GM12878 (cell line): ENCODE data around the gene SCAF8. TPM values are rescaled to one million over a fixed set of nuclear protein-coding genes. Genes with fewer than 3 reads are reported as not detected.

Source experiments
- ATAC-seq: fragments of 200-7000 bp; cut with Tn5 transposase; 3 replicates; pipeline ENCODE4 v1.9.1; 2020; ENCODE audit warnings: mild to moderate bottlenecking, moderate library complexity
- BruUV-seq: library from RNA; stranded (reverse); fragments of 400-500 nt; replicated peaks from 2 replicates; lab custom pipeline; 2021; lab: Mats Ljungman, UMichigan
- CTCF ChIA-PET: fragments of 300-600 bp; sonication (Branson Sonifier 250); formaldehyde crosslinking; extraction: SDS; loops from one replicate; lab custom pipeline; 2021; ENCODE audit warnings: inconsistent platforms; lab: Yijun Ruan, JAX
- POLR2A ChIA-PET: fragments of 350-600 bp; formaldehyde crosslinking; extraction: SDS; loops from one replicate; lab custom pipeline; 2021; ENCODE audit warnings: inconsistent platforms; lab: Charles Lee
- RAD21 ChIA-PET: fragments of 300-600 bp; sonication (Branson Sonifier 250); formaldehyde crosslinking; loops from one replicate; lab custom pipeline; 2023; ENCODE audit warnings: antibody characterized with exemption; ENCODE audit not compliant: unreplicated experiment; lab: Charles Lee
- SMC1A ChIA-PET: fragments of 300-600 bp; sonication (Branson Sonifier 250); formaldehyde crosslinking; loops from one replicate; lab custom pipeline; 2023; ENCODE audit not compliant: unreplicated experiment, uncharacterized antibody; lab: Charles Lee
- DNase-seq: peaks from one replicate; pipeline ENCODE4 v3.0.0-alpha.2; 2011; ENCODE audit warnings: low read depth, low spot score
- FAIRE-seq: peaks from 3 replicates; lab custom pipeline; 2011; peaks lifted over from hg19 to GRCh38; lab: Jason Lieb, UNC
- H2AFZ ChIP-seq: 2 replicates; pipeline ENCODE4 v1.6.0; 2011; ENCODE audit warnings: low read depth, low read length, control low read depth; ENCODE audit not compliant: control insufficient read depth
- H3K27ac ChIP-seq: 2 replicates; pipeline ENCODE4 v1.5.1; 2011; ENCODE audit warnings: control low read depth; ENCODE audit not compliant: control insufficient read depth, insufficient read depth
- H3K27me3 ChIP-seq, 2 experiments: replicated peaks in 1 of 2; 2 replicates each; pipeline versions ENCODE4 v1.6.0 to v1.6.1; 2011; ENCODE audit warnings: low read length in 1 of 2; ENCODE audit not compliant: control insufficient read depth in 2 of 2, insufficient read depth in 2 of 2
- H3K36me3 ChIP-seq, 2 experiments: 2 replicates each; pipeline ENCODE4 v1.5.1; 2011; ENCODE audit warnings: low read length in 1 of 2; ENCODE audit not compliant: control insufficient read depth in 2 of 2, insufficient read depth in 2 of 2
- H3K4me1 ChIP-seq: 2 replicates; pipeline ENCODE4 v1.6.1; 2011; ENCODE audit warnings: mild to moderate bottlenecking, low read length, moderate library complexity, mixed read lengths; ENCODE audit not compliant: control insufficient read depth, insufficient read depth
- H3K4me2 ChIP-seq: 2 replicates; pipeline ENCODE4 v1.6.0; 2011; ENCODE audit warnings: control low read depth; ENCODE audit not compliant: control insufficient read depth, insufficient read depth
- H3K4me3 ChIP-seq: fragments of 200-600 bp; sonication (generic); 2 replicates; pipeline ENCODE4 v1.5.1; 2016
- H3K79me2 ChIP-seq: 2 replicates; pipeline ENCODE4 v1.6.0; 2011; ENCODE audit warnings: low read length; ENCODE audit not compliant: control insufficient read depth, insufficient read depth
- H3K9ac ChIP-seq: 2 replicates; pipeline ENCODE4 v1.8.0; 2011; ENCODE audit warnings: low read length, control low read depth, mixed read lengths; ENCODE audit not compliant: control insufficient read depth, insufficient read depth
- H3K9me3 ChIP-seq: replicated peaks from 3 replicates; pipeline ENCODE4 v1.5.1; 2011; ENCODE audit warnings: mild to moderate bottlenecking, low read length; ENCODE audit not compliant: control insufficient read depth, insufficient read depth
- H4K20me1 ChIP-seq: 2 replicates; pipeline ENCODE4 v1.6.0; 2011; ENCODE audit not compliant: control insufficient read depth, insufficient read depth
- MTA2 ChIP-seq: fragments of 450-650 bp; IDR thresholded peaks from 2 replicates; pipeline ENCODE4 v1.6.1; 2016; ENCODE audit warnings: low read depth, mild to moderate bottlenecking, moderate library complexity
- MYC ChIP-seq: IDR thresholded peaks from 2 replicates; pipeline ENCODE4 v1.6.1; 2011; ENCODE audit warnings: mild to moderate bottlenecking, low read length, moderate library complexity, inconsistent platforms; ENCODE audit not compliant: insufficient read depth, insufficient replicate concordance, insufficient read length, severe bottlenecking
- SIX5 ChIP-seq: IDR thresholded peaks from 2 replicates; pipeline ENCODE4 v1.6.1; 2011; ENCODE audit warnings: mild to moderate bottlenecking, low read depth, low read length, moderate library complexity; ENCODE audit not compliant: severe bottlenecking
- SMARCA5 ChIP-seq: fragments of 450-650 bp; IDR thresholded peaks from 2 replicates; pipeline ENCODE4 v1.6.1; 2017; ENCODE audit warnings: mild to moderate bottlenecking
- ZBTB40 ChIP-seq: fragments of 450-650 bp; IDR thresholded peaks from 2 replicates; pipeline ENCODE4 v1.6.1; 2016; ENCODE audit warnings: mild to moderate bottlenecking, moderate library complexity, borderline replicate concordance
- ZSCAN29 ChIP-seq: fragments of 450-650 bp; IDR thresholded peaks from 2 replicates; pipeline ENCODE4 v1.6.1; 2017; ENCODE audit warnings: mild to moderate bottlenecking, moderate library complexity
- WGBS: methylation state at CpG from one replicate; pipeline ENCODE4 v1.1.6; 2016; ENCODE audit warnings: low lambda C conversion rate; ENCODE audit not compliant: insufficient replicate concordance, insufficient coverage; ENCODE audit errors: missing lambda C conversion rate; 5-methylcytosine and 5-hydroxymethylcytosine counted together
- in situ Hi-C: fragments of 300-500 bp; cut with MboI; formaldehyde crosslinking; loops from 9 replicates; pipeline ENCODE4 v1.14.3; 2018; ENCODE audit warnings: mixed read lengths
- intact Hi-C: fragments of 100-400 bp; cut with micrococcal nuclease; formaldehyde crosslinking; loops from one replicate; pipeline ENCODE4 v1.14.2; 2022; ENCODE audit not compliant: unreplicated experiment
- polyA plus RNA-seq, 11 experiments: library from polyadenylated mRNA; depleted of rRNA in 4 of 11; unstranded in 6 of 11; stranded (reverse) in 5 of 11; fragments of >200 nt; fragmentation: Nextera tagmentation in 4 of 11; fragmentation: Illumina TruSeq in 1 of 11; extraction: Ambion mirVana in 4 of 11; extraction: Trizol in 1 of 11; gene quantifications; 1 replicate in 1 of 11; 2 replicates in 10 of 11; pipeline versions ENCODE4 v1.2.1 to v1.2.3, GENCODE V29; 2011 to 2016; ENCODE audit warnings: inconsistent platforms in 2 of 11, missing spikeins in 2 of 11, low read depth in 1 of 11
- total RNA-seq, 4 experiments: library from RNA; depleted of rRNA in 3 of 4; stranded (reverse); fragments of >200 nt in 3 of 4; fragmentation: Illumina TruSeq in 1 of 4; extraction: Trizol in 1 of 4; gene quantifications; 2 replicates each; pipeline versions ENCODE4 v1.2.1 to v1.2.3, GENCODE V29; 2013 to 2021
- TF ChIP-seq, protein P1 (sequence below): fragments of 450-650 bp; formaldehyde crosslinking; IDR thresholded peaks from 2 replicates; pipeline ENCODE4 v1.5.0; 2022; ENCODE audit warnings: mild to moderate bottlenecking, missing genetic modification characterization
- TF ChIP-seq, protein P2 (sequence below): fragments of 450-650 bp; IDR thresholded peaks from 2 replicates; pipeline ENCODE4 v1.6.1; 2017; ENCODE audit warnings: mild to moderate bottlenecking, moderate library complexity

Gene SCAF8
- total and polyA plus RNA-seq, 10 of the 15 experiments (the other 5 are each of a cell fraction or from before 2014, with no cell fraction given): 8.1 to 28.8 (median 15.9) TPM

- no peaks in the 10 kb centered on the region; a peak in 1 of 4 replicates for H3K36me3 ChIP-seq
- TF ChIP-seq MYC: no peak
- TF ChIP-seq SMARCA5: no peak
- no peak for TF ChIP-seq MTA2
- TF ChIP-seq, protein P1, sequence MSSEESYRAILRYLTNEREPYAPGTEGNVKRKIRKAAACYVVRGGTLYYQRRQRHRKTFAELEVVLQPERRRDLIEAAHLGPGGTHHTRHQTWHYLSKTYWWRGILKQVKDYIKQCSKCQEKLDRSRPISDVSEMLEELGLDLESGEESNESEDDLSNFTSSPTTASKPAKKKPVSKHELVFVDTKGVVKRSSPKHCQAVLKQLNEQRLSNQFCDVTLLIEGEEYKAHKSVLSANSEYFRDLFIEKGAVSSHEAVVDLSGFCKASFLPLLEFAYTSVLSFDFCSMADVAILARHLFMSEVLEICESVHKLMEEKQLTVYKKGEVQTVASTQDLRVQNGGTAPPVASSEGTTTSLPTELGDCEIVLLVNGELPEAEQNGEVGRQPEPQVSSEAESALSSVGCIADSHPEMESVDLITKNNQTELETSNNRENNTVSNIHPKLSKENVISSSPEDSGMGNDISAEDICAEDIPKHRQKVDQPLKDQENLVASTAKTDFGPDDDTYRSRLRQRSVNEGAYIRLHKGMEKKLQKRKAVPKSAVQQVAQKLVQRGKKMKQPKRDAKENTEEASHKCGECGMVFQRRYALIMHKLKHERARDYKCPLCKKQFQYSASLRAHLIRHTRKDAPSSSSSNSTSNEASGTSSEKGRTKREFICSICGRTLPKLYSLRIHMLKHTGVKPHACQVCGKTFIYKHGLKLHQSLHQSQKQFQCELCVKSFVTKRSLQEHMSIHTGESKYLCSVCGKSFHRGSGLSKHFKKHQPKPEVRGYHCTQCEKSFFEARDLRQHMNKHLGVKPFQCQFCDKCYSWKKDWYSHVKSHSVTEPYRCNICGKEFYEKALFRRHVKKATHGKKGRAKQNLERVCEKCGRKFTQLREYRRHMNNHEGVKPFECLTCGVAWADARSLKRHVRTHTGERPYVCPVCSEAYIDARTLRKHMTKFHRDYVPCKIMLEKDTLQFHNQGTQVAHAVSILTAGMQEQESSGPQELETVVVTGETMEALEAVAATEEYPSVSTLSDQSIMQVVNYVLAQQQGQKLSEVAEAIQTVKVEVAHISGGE (CRISPR knock-in tag): no peak
- TF ChIP-seq ZBTB40: no peak
- no peak for TF ChIP-seq ZSCAN29
- TF ChIP-seq, protein P2, sequence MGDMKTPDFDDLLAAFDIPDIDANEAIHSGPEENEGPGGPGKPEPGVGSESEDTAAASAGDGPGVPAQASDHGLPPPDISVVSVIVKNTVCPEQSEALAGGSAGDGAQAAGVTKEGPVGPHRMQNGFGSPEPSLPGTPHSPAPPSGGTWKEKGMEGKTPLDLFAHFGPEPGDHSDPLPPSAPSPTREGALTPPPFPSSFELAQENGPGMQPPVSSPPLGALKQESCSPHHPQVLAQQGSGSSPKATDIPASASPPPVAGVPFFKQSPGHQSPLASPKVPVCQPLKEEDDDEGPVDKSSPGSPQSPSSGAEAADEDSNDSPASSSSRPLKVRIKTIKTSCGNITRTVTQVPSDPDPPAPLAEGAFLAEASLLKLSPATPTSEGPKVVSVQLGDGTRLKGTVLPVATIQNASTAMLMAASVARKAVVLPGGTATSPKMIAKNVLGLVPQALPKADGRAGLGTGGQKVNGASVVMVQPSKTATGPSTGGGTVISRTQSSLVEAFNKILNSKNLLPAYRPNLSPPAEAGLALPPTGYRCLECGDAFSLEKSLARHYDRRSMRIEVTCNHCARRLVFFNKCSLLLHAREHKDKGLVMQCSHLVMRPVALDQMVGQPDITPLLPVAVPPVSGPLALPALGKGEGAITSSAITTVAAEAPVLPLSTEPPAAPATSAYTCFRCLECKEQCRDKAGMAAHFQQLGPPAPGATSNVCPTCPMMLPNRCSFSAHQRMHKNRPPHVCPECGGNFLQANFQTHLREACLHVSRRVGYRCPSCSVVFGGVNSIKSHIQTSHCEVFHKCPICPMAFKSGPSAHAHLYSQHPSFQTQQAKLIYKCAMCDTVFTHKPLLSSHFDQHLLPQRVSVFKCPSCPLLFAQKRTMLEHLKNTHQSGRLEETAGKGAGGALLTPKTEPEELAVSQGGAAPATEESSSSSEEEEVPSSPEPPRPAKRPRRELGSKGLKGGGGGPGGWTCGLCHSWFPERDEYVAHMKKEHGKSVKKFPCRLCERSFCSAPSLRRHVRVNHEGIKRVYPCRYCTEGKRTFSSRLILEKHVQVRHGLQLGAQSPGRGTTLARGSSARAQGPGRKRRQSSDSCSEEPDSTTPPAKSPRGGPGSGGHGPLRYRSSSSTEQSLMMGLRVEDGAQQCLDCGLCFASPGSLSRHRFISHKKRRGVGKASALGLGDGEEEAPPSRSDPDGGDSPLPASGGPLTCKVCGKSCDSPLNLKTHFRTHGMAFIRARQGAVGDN: no peak
- TF ChIP-seq SIX5: no peak
Observed at GRCh38 chr6:154840363-154840762, 107.1 kb downstream of the SCAF8 start.

More at GRCh38 chr6:154840363-154840762, 107.1 kb downstream of the SCAF8 start:
- ChIA-PET RAD21 (no interaction called here), CTCF (no interaction called here), SMC1A (no interaction called here), POLR2A (no interaction called here)
- Histone ChIP-seq H3K4me3 (no peak overlapping the region), H3K4me1 (no peaks in the 10 kb centered on the region), H3K4me2 (no peak overlapping the region), H3K79me2 (peaks cover 5% of the 10 kb centered on the region), H3K9me3 (no peaks in the 10 kb centered on the region), H3K9ac (no peak overlapping the region), H3K27me3 (no peaks in the 10 kb centered on the region), H4K20me1 (no peaks in the 10 kb centered on the region), H2AFZ (no peak overlapping the region), H3K27ac (no peak overlapping the region)
- WGBS: 98% methylated on average over 6 of the region's 6 CpGs
- BruUV-seq: no TSS peak
- intact Hi-C loops (no loop called here), in situ Hi-C loops (no loop called here)
- FAIRE-seq (no peak), ATAC-seq (no peak), DNase-seq (no peak)
